ENCODE data around the gene PRKCE. TPM values are rescaled to one million over a fixed set of nuclear protein-coding genes. Genes with fewer than 3 reads are reported as not detected.

The PRKCE gene
- total and polyA plus RNA-seq, 2 donors (not counting 1 experiment from before 2014, with no cell fraction given) = 14.1 to 19.0 TPM

DNA sequence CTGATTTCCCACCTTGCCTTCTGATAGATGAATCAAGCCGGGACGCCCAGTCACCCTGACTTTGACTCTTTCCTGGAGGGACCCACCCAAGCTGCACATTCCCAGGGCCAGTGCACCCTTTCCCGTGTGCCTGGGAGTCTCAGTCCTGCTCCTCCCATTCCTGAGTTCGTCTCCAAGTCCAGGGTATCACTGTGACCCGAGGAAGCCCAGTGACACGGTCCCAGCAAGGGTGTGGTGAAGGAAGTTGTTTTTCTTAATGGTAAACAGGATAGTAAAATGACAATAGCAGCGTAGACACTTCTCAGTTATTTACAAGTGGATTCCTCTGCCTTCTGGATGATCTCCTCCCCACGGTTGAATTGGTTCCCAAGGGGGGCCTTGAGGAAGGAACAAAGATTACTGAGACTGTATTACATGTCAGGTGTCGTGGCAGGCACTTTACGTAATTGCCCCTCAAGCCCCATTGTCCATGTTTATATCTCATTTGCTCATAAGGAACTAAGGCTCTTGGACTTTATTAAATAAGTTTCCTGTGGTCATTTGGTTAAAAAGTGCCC is 123.3 kb downstream of the PRKCE start:
- Histone ChIP-seq H3K9me3 (ENCODE audit: control insufficient read depth, insufficient read depth, low read depth, low read length) (no peaks in the 10 kb centered on the region), H4K20me1 (ENCODE audit: control insufficient read depth, extremely low read depth, insufficient read depth, low read length) (no peaks in the 10 kb centered on the region), H3K4me1 (ENCODE audit: control insufficient read depth, extremely low read depth, insufficient read depth, low read length) (peaks cover 7% of the 10 kb centered on the region), H3K4me2 (ENCODE audit: extremely low read depth, insufficient read depth, low read length) (no peak overlapping the region), H2AFZ (ENCODE audit: low read length) (no peak overlapping the region), H3K4me3 (replicated peaks in 1 of 4; ENCODE audit: control extremely low read depth in 1 of 4, insufficient read depth in 1 of 4, low read depth in 3 of 4, low read length in 4 of 4) (no peak overlapping the region), H3K79me2 (ENCODE audit: control insufficient read depth, insufficient read depth, low read length) (peaks cover 2% of the 10 kb centered on the region), H3K36me3 (ENCODE audit: control insufficient read depth, insufficient read depth, low read length) (no peaks in the 10 kb centered on the region), H3K27ac (ENCODE audit: insufficient read depth, low read length) (no peak overlapping the region), H3K9ac (ENCODE audit: insufficient read depth, low read length) (no peak overlapping the region), H3K27me3 (ENCODE audit: control insufficient read depth, insufficient read depth, low read length) (no peaks in the 10 kb centered on the region)
- no peak for DNase-seq (ENCODE audit: low read depth in 2 of 2)
- no peak for TF ChIP-seq CTCF (conservative IDR thresholded peaks at IDR 0.05 in 1 of 2, IDR thresholded peaks at IDR 0.05 in 1 of 2; ENCODE audit: low read depth in 1 of 2, low read length in 2 of 2)
- TF ChIP-seq EZH2 (IDR thresholded peaks at IDR 0.05; ENCODE audit: low read length, missing control alignments) = no peak

GRCh38 chr2:45776160-45776955 is 124.9 kb downstream of the PRKCE start:
- no peak overlapping the region for H3K27ac ChIP-seq (ENCODE audit: insufficient read depth, low read length)
- H3K27me3 ChIP-seq (ENCODE audit: control insufficient read depth, insufficient read depth, low read length) = no peaks in the 10 kb centered on the region
- H3K4me1 ChIP-seq (ENCODE audit: control insufficient read depth, extremely low read depth, insufficient read depth, low read length) = peaks cover 2% of the 10 kb centered on the region
- H2AFZ ChIP-seq (ENCODE audit: low read length) = no peak overlapping the region
- peaks cover 2% of the 10 kb centered on the region for H3K79me2 ChIP-seq (ENCODE audit: control insufficient read depth, insufficient read depth, low read length)
- no peaks in the 10 kb centered on the region for H3K36me3 ChIP-seq (ENCODE audit: control insufficient read depth, insufficient read depth, low read length)
- H3K9me3 ChIP-seq (ENCODE audit: control insufficient read depth, insufficient read depth, low read depth, low read length) = no peaks in the 10 kb centered on the region
- TF ChIP-seq EZH2 (IDR thresholded peaks at IDR 0.05; ENCODE audit: low read length, missing control alignments) (no peak), CTCF (conservative IDR thresholded peaks at IDR 0.05 in 1 of 2, IDR thresholded peaks at IDR 0.05 in 1 of 2; ENCODE audit: low read depth in 1 of 2, low read length in 2 of 2) (no peak)
- no peaks in the 10 kb centered on the region for H4K20me1 ChIP-seq (ENCODE audit: control insufficient read depth, extremely low read depth, insufficient read depth, low read length)
- H3K4me3 ChIP-seq (replicated peaks in 1 of 4; ENCODE audit: control extremely low read depth in 1 of 4, insufficient read depth in 1 of 4, low read depth in 3 of 4, low read length in 4 of 4) = no peak overlapping the region
- no peak overlapping the region for H3K4me2 ChIP-seq (ENCODE audit: extremely low read depth, insufficient read depth, low read length)
- H3K9ac ChIP-seq (ENCODE audit: insufficient read depth, low read length) = no peak overlapping the region
- DNase-seq (ENCODE audit: low read depth in 2 of 2) = peak in 1 of 2 donors; percentile 64

DNA sequence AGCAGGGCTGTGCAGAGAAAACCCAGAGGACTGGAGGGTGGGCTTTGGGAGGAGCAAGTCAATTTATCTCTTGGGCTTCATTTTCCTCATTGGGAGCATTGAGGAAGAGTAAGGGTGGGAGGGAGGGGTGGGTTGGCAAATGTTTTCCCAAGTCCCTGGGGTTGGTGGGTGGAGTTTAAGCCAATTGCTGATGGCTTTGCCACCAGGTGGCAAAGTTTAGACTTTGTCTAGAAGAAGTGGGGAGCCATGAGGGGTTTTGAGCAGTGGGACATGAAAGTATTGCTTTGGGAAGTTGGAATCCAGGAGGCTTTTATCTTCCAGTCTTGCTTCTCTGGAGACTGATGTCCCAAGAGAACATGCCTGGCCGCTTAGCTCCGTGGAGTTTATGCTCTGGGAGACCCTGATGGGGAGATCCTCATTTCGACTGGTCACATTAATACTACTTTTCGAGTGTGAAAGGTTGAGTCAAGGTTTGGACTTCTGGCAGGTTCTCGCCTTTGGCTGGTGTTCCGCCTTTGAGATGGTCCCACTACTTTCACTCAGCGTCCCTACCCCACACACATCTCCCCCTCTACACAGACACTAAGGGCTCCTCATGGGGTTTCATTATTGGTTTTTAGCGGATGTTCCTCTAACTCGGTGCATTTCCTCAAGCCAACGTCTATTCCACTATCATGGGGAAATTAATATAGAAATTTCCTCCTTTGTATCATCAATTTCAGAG is 126.7 kb downstream of the PRKCE start:
- Histone ChIP-seq H3K79me2 (ENCODE audit: control insufficient read depth, insufficient read depth, low read length) (peaks cover 2% of the 10 kb centered on the region), H3K4me1 (ENCODE audit: control insufficient read depth, extremely low read depth, insufficient read depth, low read length) (no peaks in the 10 kb centered on the region), H3K27ac (ENCODE audit: insufficient read depth, low read length) (no peak overlapping the region), H3K9me3 (ENCODE audit: control insufficient read depth, insufficient read depth, low read depth, low read length) (no peaks in the 10 kb centered on the region), H3K4me2 (ENCODE audit: extremely low read depth, insufficient read depth, low read length) (no peak overlapping the region), H3K27me3 (ENCODE audit: control insufficient read depth, insufficient read depth, low read length) (no peaks in the 10 kb centered on the region), H4K20me1 (ENCODE audit: control insufficient read depth, extremely low read depth, insufficient read depth, low read length) (no peaks in the 10 kb centered on the region), H2AFZ (ENCODE audit: low read length) (no peak overlapping the region), H3K9ac (ENCODE audit: insufficient read depth, low read length) (no peak overlapping the region), H3K4me3 (replicated peaks in 1 of 4; ENCODE audit: control extremely low read depth in 1 of 4, insufficient read depth in 1 of 4, low read depth in 3 of 4, low read length in 4 of 4) (no peak overlapping the region), H3K36me3 (ENCODE audit: control insufficient read depth, insufficient read depth, low read length) (no peaks in the 10 kb centered on the region)
- no peak for DNase-seq (ENCODE audit: low read depth in 2 of 2)
- TF ChIP-seq CTCF (conservative IDR thresholded peaks at IDR 0.05 in 1 of 2, IDR thresholded peaks at IDR 0.05 in 1 of 2; ENCODE audit: low read depth in 1 of 2, low read length in 2 of 2) (no peak), EZH2 (IDR thresholded peaks at IDR 0.05; ENCODE audit: low read length, missing control alignments) (no peak)

Data from fibroblast of lung (primary cell).